HCT116 (cell line): Measurements from ENCODE around the gene TMEM234. TPM values are rescaled to one million over a fixed set of nuclear protein-coding genes. Genes with fewer than 3 reads are reported as not detected.

Experiments
- ATF3 ChIP-seq: IDR thresholded peaks from 2 replicates; pipeline ENCODE4 v1.6.1; 2012
- CBX3 ChIP-seq: IDR thresholded peaks from 2 replicates; pipeline ENCODE4 v1.6.1; 2012; ENCODE audit warnings: low read depth
- CEBPB ChIP-seq: IDR thresholded peaks from 2 replicates; pipeline ENCODE4 v1.6.1; 2012; ENCODE audit warnings: low read depth
- CTCF ChIP-seq, 3 experiments: fragments of 200-600 bp in 1 of 3; sonication (generic) in 1 of 3; IDR thresholded peaks in 2 of 3; conservative IDR thresholded peaks in 1 of 3; 2 replicates each; pipeline ENCODE4 v1.5.1; 2012 to 2017; ENCODE audit warnings: low read depth in 2 of 3, low read length in 2 of 3, antibody characterized with exemption in 1 of 3, borderline replicate concordance in 1 of 3, control low read depth in 1 of 3, mild to moderate bottlenecking in 1 of 3, mixed read lengths in 1 of 3, mixed run types in 1 of 3, moderate library complexity in 1 of 3; ENCODE audit not compliant: insufficient read depth in 1 of 3
- ELF1 ChIP-seq: IDR thresholded peaks from 2 replicates; pipeline ENCODE4 v1.6.1; 2012; ENCODE audit warnings: low read depth, borderline replicate concordance
- JUND ChIP-seq: IDR thresholded peaks from 2 replicates; pipeline ENCODE4 v1.6.1; 2012
- REST ChIP-seq: IDR thresholded peaks from 2 replicates; pipeline ENCODE4 v1.6.1; 2012; ENCODE audit warnings: low read depth
- SRF ChIP-seq: IDR thresholded peaks from 2 replicates; pipeline ENCODE4 v1.6.1; 2012; ENCODE audit warnings: low read depth
- YY1 ChIP-seq: IDR thresholded peaks from 2 replicates; pipeline ENCODE4 v1.6.1; 2011; ENCODE audit warnings: low read length, low read depth, moderate library complexity, mild to moderate bottlenecking; ENCODE audit not compliant: insufficient replicate concordance; ENCODE audit errors: extremely low read depth
- total RNA-seq: library from RNA; stranded (reverse); gene quantifications from one replicate; pipeline ENCODE4 v1.2.1, GENCODE V29; 2021; ENCODE audit not compliant: unreplicated experiment
- TF ChIP-seq, protein P1 (sequence below): IDR thresholded peaks from 2 replicates; pipeline ENCODE4 v1.6.1; 2012

TMEM234 gene
- total RNA-seq, 1 experiment from 2014 or later = 12.3 TPM

- TF ChIP-seq CTCF (IDR thresholded peaks at IDR 0.05 in 2 of 3, conservative IDR thresholded peaks at IDR 0.05 in 1 of 3; ENCODE audit: borderline replicate concordance in 1 of 3, insufficient read depth in 1 of 3, low read depth in 2 of 3, low read length in 2 of 3) (no peak), REST (no peak), CEBPB (no peak), ATF3 (no peak; the same call in 1 of the 2 replicates), ELF1 (no peak), JUND (no peak), CBX3 (no peak), YY1 (peak; percentile 76), SRF (no peak; the same call in 1 of the 2 replicates)
- TF ChIP-seq, protein P1, sequence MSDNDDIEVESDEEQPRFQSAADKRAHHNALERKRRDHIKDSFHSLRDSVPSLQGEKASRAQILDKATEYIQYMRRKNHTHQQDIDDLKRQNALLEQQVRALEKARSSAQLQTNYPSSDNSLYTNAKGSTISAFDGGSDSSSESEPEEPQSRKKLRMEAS = peak; percentile 49; the same call in 1 of the 2 replicates
- TF ChIP-seq, all 23 proteins: peak for 6
Measured at GRCh38 chr1:32205401-32206370, 16.5 kb downstream of the TMEM234 start, which contains the start of gene IQCC (continued).
